ENCODE results near the gene CACNA1G.

Gene CACNA1G

GRCh38 chr17:50659179-50659578, 98.7 kb downstream of the CACNA1G start:
- Mint-ChIP-seq H3K27ac (ENCODE audit: low read depth) (no peak overlapping the region), H3K4me1 (peaks cover 12% of the 10 kb centered on the region), H3K9me3 (no peaks in the 10 kb centered on the region), H3K27me3 (peaks cover 35% of the 10 kb centered on the region), H3K4me3 (no peak overlapping the region), H3K36me3 (ENCODE audit: insufficient read depth) (no peaks in the 10 kb centered on the region)
- ATAC-seq (replicated peaks; ENCODE audit: extremely low read depth, poor library complexity, severe bottlenecking) (no peak), DNase-seq (ENCODE audit: low spot score in 2 of 2) (no peak)

GRCh38 chr17:50660042-50660886, 99.7 kb downstream of the CACNA1G start:
- Mint-ChIP-seq H3K4me3 (no peak overlapping the region), H3K27ac (ENCODE audit: low read depth) (no peak overlapping the region), H3K4me1 (peaks cover 12% of the 10 kb centered on the region), H3K36me3 (ENCODE audit: insufficient read depth) (no peaks in the 10 kb centered on the region), H3K27me3 (peaks cover 35% of the 10 kb centered on the region), H3K9me3 (no peaks in the 10 kb centered on the region)
- ATAC-seq (replicated peaks; ENCODE audit: extremely low read depth, poor library complexity, severe bottlenecking), result no peak
- DNase-seq (ENCODE audit: low spot score in 2 of 2), result no peak

GRCh38 chr17:50660887-50661345, 100.4 kb downstream of the CACNA1G start:
- Mint-ChIP-seq H3K4me1 (peaks cover 12% of the 10 kb centered on the region), H3K27me3 (peaks cover 35% of the 10 kb centered on the region), H3K9me3 (no peaks in the 10 kb centered on the region), H3K4me3 (no peak overlapping the region), H3K36me3 (ENCODE audit: insufficient read depth) (no peaks in the 10 kb centered on the region), H3K27ac (ENCODE audit: low read depth) (no peak overlapping the region)
- ATAC-seq (replicated peaks; ENCODE audit: extremely low read depth, poor library complexity, severe bottlenecking), result no peak
- no peak for DNase-seq (ENCODE audit: low spot score in 2 of 2)

- ATAC-seq (replicated peaks; ENCODE audit: extremely low read depth, poor library complexity, severe bottlenecking), result no peak
- Mint-ChIP-seq H3K4me1 (peaks cover 12% of the 10 kb centered on the region), H3K27ac (ENCODE audit: low read depth) (peak overlapping the region; percentile 32)
Measured at GRCh38 chr17:50661348-50661747, 100.8 kb downstream of the CACNA1G start.

GRCh38 chr17:50661795-50662391, 101.4 kb downstream of the CACNA1G start:
- Mint-ChIP-seq H3K4me3 (no peak overlapping the region), H3K27ac (ENCODE audit: low read depth) (peak overlapping the region; percentile 32), H3K9me3 (no peaks in the 10 kb centered on the region), H3K36me3 (ENCODE audit: insufficient read depth) (no peaks in the 10 kb centered on the region), H3K27me3 (peaks cover 35% of the 10 kb centered on the region), H3K4me1 (peaks cover 12% of the 10 kb centered on the region)
- DNase-seq (ENCODE audit: low spot score in 2 of 2) (no peak), ATAC-seq (replicated peaks; ENCODE audit: extremely low read depth, poor library complexity, severe bottlenecking) (no peak)

More at GRCh38 chr17:50661348-50661747, 100.8 kb downstream of the CACNA1G start:
- Mint-ChIP-seq H3K27me3 (peaks cover 35% of the 10 kb centered on the region), H3K36me3 (ENCODE audit: insufficient read depth) (no peaks in the 10 kb centered on the region), H3K4me3 (no peak overlapping the region), H3K9me3 (no peaks in the 10 kb centered on the region)
- DNase-seq (ENCODE audit: low spot score in 2 of 2), result no peak

- no peak overlapping the region for H3K27ac Mint-ChIP-seq (ENCODE audit: low read depth)
- H3K27me3 Mint-ChIP-seq, result peaks cover 32% of the 10 kb centered on the region
Measured at GRCh38 chr17:50662632-50663225, 102.2 kb downstream of the CACNA1G start.

GRCh38 chr17:50663812-50664374, 103.4 kb downstream of the CACNA1G start:
- no peaks in the 10 kb centered on the region for H3K36me3 Mint-ChIP-seq (ENCODE audit: insufficient read depth)
- H3K4me3 Mint-ChIP-seq, result no peak overlapping the region
- peaks cover 21% of the 10 kb centered on the region for H3K27me3 Mint-ChIP-seq
- no peaks in the 10 kb centered on the region for H3K9me3 Mint-ChIP-seq
- ATAC-seq (replicated peaks; ENCODE audit: extremely low read depth, poor library complexity, severe bottlenecking) (no peak), DNase-seq (ENCODE audit: low spot score in 2 of 2) (no peak)
- H3K4me1 Mint-ChIP-seq, result peaks cover 12% of the 10 kb centered on the region
- no peak overlapping the region for H3K27ac Mint-ChIP-seq (ENCODE audit: low read depth)

More at GRCh38 chr17:50662632-50663225, 102.2 kb downstream of the CACNA1G start:
- no peaks in the 10 kb centered on the region for H3K36me3 Mint-ChIP-seq (ENCODE audit: insufficient read depth)
- H3K4me3 Mint-ChIP-seq, result no peak overlapping the region
- no peak for DNase-seq (ENCODE audit: low spot score in 2 of 2)
- H3K4me1 Mint-ChIP-seq, result peaks cover 12% of the 10 kb centered on the region
- no peak for ATAC-seq (replicated peaks; ENCODE audit: extremely low read depth, poor library complexity, severe bottlenecking)
- H3K9me3 Mint-ChIP-seq, result no peaks in the 10 kb centered on the region

- Mint-ChIP-seq H3K27me3 (peaks cover 21% of the 10 kb centered on the region), H3K4me1 (peaks cover 12% of the 10 kb centered on the region), H3K4me3 (no peak overlapping the region), H3K27ac (ENCODE audit: low read depth) (no peak overlapping the region), H3K36me3 (ENCODE audit: insufficient read depth) (no peaks in the 10 kb centered on the region), H3K9me3 (no peaks in the 10 kb centered on the region)
- ATAC-seq (replicated peaks; ENCODE audit: extremely low read depth, poor library complexity, severe bottlenecking) (no peak), DNase-seq (ENCODE audit: low spot score in 2 of 2) (no peak)
Measured at GRCh38 chr17:50664788-50665458, 104.4 kb downstream of the CACNA1G start.

GRCh38 chr17:50665838-50666237, 105.3 kb downstream of the CACNA1G start:
- Mint-ChIP-seq H3K27me3 (peaks cover 16% of the 10 kb centered on the region), H3K9me3 (no peaks in the 10 kb centered on the region), H3K4me3 (no peak overlapping the region), H3K4me1 (peaks cover 12% of the 10 kb centered on the region), H3K36me3 (ENCODE audit: insufficient read depth) (no peaks in the 10 kb centered on the region), H3K27ac (ENCODE audit: low read depth) (no peak overlapping the region)
- DNase-seq (ENCODE audit: low spot score in 2 of 2) (no peak), ATAC-seq (replicated peaks; ENCODE audit: extremely low read depth, poor library complexity, severe bottlenecking) (no peak)

GRCh38 chr17:50666316-50666715, 105.8 kb downstream of the CACNA1G start:
- peaks cover 8% of the 10 kb centered on the region for H3K4me1 Mint-ChIP-seq
- ATAC-seq (replicated peaks; ENCODE audit: extremely low read depth, poor library complexity, severe bottlenecking) (no peak), DNase-seq (ENCODE audit: low spot score in 2 of 2) (no peak)
- H3K27ac Mint-ChIP-seq (ENCODE audit: low read depth), result no peak overlapping the region
- peaks cover 12% of the 10 kb centered on the region for H3K27me3 Mint-ChIP-seq
- H3K36me3 Mint-ChIP-seq (ENCODE audit: insufficient read depth), result no peaks in the 10 kb centered on the region
- no peaks in the 10 kb centered on the region for H3K9me3 Mint-ChIP-seq
- no peak overlapping the region for H3K4me3 Mint-ChIP-seq

GRCh38 chr17:50667259-50668024, 106.9 kb downstream of the CACNA1G start:
- H3K4me3 Mint-ChIP-seq, result no peak overlapping the region
- H3K4me1 Mint-ChIP-seq, result no peaks in the 10 kb centered on the region
- ATAC-seq (replicated peaks; ENCODE audit: extremely low read depth, poor library complexity, severe bottlenecking) (no peak), DNase-seq (ENCODE audit: low spot score in 2 of 2) (no peak)
- peaks cover under 1% of the 10 kb centered on the region for H3K27me3 Mint-ChIP-seq
- no peaks in the 10 kb centered on the region for H3K36me3 Mint-ChIP-seq (ENCODE audit: insufficient read depth)
- no peaks in the 10 kb centered on the region for H3K9me3 Mint-ChIP-seq
- no peak overlapping the region for H3K27ac Mint-ChIP-seq (ENCODE audit: low read depth)

Measured in central memory CD8-positive, alpha-beta T cell (primary cell).